RWPE2 (cell line): ENCODE results near the gene GPS2.

Source experiments
- ATAC-seq: fragments of 200-7000 bp; cut with Tn5 transposase; 3 replicates; pipeline ENCODE4 v1.9.1; 2021; ENCODE audit warnings: low read depth
- DNase-seq: peaks from one replicate; pipeline ENCODE4 v3.0.0-alpha.2; 2020; ENCODE audit warnings: low spot score
- H3K27ac ChIP-seq: fragments of 450-650 bp; 2 replicates; pipeline ENCODE4 v1.5.1; 2017; ENCODE audit warnings: mild to moderate bottlenecking; ENCODE audit not compliant: poor library complexity, severe bottlenecking
- H3K27me3 ChIP-seq: fragments of 250-450 bp; sonication (Bioruptor Pico); 2 replicates; pipeline ENCODE4 v1.5.1; 2021; ENCODE audit warnings: mild to moderate bottlenecking, moderate library complexity; ENCODE audit not compliant: insufficient read depth, poor library complexity, severe bottlenecking
- H3K36me3 ChIP-seq: fragments of 250-450 bp; sonication (Bioruptor Pico); 2 replicates; pipeline ENCODE4 v1.5.1; 2020; ENCODE audit warnings: low read depth, mild to moderate bottlenecking, moderate library complexity
- H3K4me1 ChIP-seq: fragments of 250-450 bp; sonication (Bioruptor Pico); 2 replicates; pipeline ENCODE4 v1.5.1; 2021; ENCODE audit warnings: mild to moderate bottlenecking, moderate library complexity; ENCODE audit not compliant: insufficient read depth, poor library complexity, severe bottlenecking
- H3K4me3 ChIP-seq: fragments of 250-450 bp; sonication (Bioruptor Pico); 2 replicates; pipeline ENCODE4 v1.5.1; 2021; ENCODE audit warnings: mild to moderate bottlenecking, moderate library complexity; ENCODE audit not compliant: severe bottlenecking
- H3K9me3 ChIP-seq: fragments of 250-450 bp; sonication (Bioruptor Pico); 2 replicates; pipeline ENCODE4 v1.5.1; 2021; ENCODE audit warnings: mild to moderate bottlenecking, moderate library complexity; ENCODE audit not compliant: severe bottlenecking
- CTCF ChIP-seq: fragments of 450-650 bp; IDR thresholded peaks from one replicate; pipeline ENCODE4 v1.5.1; 2017; ENCODE audit warnings: mild to moderate bottlenecking, moderate library complexity; ENCODE audit not compliant: poor library complexity, severe bottlenecking

GPS2 gene

DNA sequence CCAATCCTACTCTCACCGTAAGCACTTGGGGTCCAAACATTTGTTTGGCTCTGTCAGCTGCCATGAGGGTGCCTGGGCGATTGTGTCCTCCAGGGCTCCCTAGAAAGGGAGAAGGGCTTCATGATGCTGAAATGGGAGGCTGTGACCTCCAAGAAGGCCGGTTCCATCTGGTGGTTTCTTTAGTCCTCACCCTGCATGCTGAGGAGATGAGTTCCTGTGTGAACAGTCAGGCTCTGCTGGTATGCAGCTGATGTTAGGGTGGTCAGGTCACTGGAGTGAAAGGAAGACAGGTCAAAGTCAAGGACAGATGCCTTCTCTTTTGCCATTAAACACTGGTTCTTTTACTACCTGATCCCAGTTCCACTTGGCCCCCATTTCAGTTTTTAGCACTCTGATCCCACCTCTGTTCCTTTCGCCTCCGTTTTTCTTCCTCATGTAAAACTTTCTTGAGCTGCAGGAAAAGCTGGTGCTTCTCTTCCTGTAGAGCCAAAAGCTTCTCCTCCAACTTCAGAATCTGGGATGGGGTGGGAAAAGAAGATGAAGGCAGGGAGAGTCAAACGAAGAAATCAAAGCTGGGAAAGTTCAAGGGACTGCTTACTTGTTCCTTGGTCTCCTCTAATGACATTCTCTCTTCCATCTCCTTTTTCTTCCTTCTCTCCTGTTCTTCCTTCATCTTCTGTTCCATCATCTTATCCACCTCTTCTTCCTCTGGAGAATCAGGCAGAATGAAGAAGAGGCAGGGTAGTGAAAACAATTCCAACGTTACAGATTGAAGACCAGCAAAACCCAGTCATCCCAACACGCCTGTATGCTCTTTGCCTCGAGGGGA, 1.1 kb downstream of the GPS2 start:
- ATAC-seq = no peak
- no peak for TF ChIP-seq CTCF
- H3K27me3 ChIP-seq = no peaks in the 10 kb centered on the region
- H3K9me3 ChIP-seq = no peaks in the 10 kb centered on the region
- peak overlapping the region; percentile 78 for H3K27ac ChIP-seq
- peaks cover 78% of the 10 kb centered on the region for H3K36me3 ChIP-seq
- peaks cover 9% of the 10 kb centered on the region for H3K4me1 ChIP-seq
- DNase-seq = no peak
- H3K4me3 ChIP-seq = peak overlapping the region; percentile 97

GRCh38 chr17:7313088-7313889, 1.9 kb downstream of the GPS2 start:
- H3K27ac ChIP-seq = peak overlapping the region; percentile 78

GRCh38 chr17:7312432-7313087, 2.6 kb downstream of the GPS2 start:
- no peak overlapping the region for H3K4me3 ChIP-seq
- no peak for ATAC-seq
- no peak for DNase-seq
- TF ChIP-seq CTCF = no peak
- H3K27ac ChIP-seq = peak overlapping the region; percentile 78
- no peaks in the 10 kb centered on the region for H3K27me3 ChIP-seq
- no peaks in the 10 kb centered on the region for H3K9me3 ChIP-seq
- peaks cover 11% of the 10 kb centered on the region for H3K4me1 ChIP-seq
- H3K36me3 ChIP-seq = peaks cover 75% of the 10 kb centered on the region

More at GRCh38 chr17:7313088-7313889, 1.9 kb downstream of the GPS2 start:
- H3K36me3 ChIP-seq = peaks cover 78% of the 10 kb centered on the region
- no peaks in the 10 kb centered on the region for H3K27me3 ChIP-seq
- H3K9me3 ChIP-seq = no peaks in the 10 kb centered on the region
- DNase-seq (no peak), ATAC-seq (peak; percentile 53)
- no peak overlapping the region for H3K4me3 ChIP-seq
- no peak for TF ChIP-seq CTCF
- peaks cover 11% of the 10 kb centered on the region for H3K4me1 ChIP-seq

- H3K36me3 ChIP-seq = peaks cover 64% of the 10 kb centered on the region
- H3K9me3 ChIP-seq = no peaks in the 10 kb centered on the region
- H3K4me1 ChIP-seq = peaks cover 11% of the 10 kb centered on the region
- no peak for DNase-seq
- no peaks in the 10 kb centered on the region for H3K27me3 ChIP-seq
- no peak overlapping the region for H3K4me3 ChIP-seq
- ATAC-seq = no peak
- H3K27ac ChIP-seq = no peak overlapping the region
- no peak for TF ChIP-seq CTCF
Measured at GRCh38 chr17:7311110-7311705, 4.0 kb downstream of the GPS2 start.
